Nephron (organoid): ENCODE data around the gene KLHL42.
A peak's percentile ranks its signal among the peaks of the same experiment; 100 is the strongest.
"Not testable (repeated sequence)": the region's sequence is repeated elsewhere in the genome, so short reads cannot be mapped to it uniquely, and the experiment has no call there.

ENCODE experiments used
- H3K27ac Mint-ChIP-seq, 3 experiments: 2 replicates each; pipeline ENCODE4 v1.8.0; 2020; ENCODE audit warnings: mixed read lengths in 3 of 3, mild to moderate bottlenecking in 2 of 3, moderate library complexity in 1 of 3
- H3K27me3 Mint-ChIP-seq: 2 replicates; pipeline ENCODE4 v1.8.0; 2021; ENCODE audit warnings: low read depth, mild to moderate bottlenecking, moderate library complexity, mixed read lengths
- H3K36me3 Mint-ChIP-seq: 2 replicates; pipeline ENCODE4 v1.8.0; 2020; ENCODE audit warnings: low read depth, mixed read lengths
- H3K4me1 Mint-ChIP-seq: 2 replicates; pipeline ENCODE4 v1.8.0; 2020; ENCODE audit warnings: mixed read lengths
- H3K4me3 Mint-ChIP-seq, 3 experiments: 2 replicates each; pipeline ENCODE4 v1.8.0; 2020; ENCODE audit warnings: mild to moderate bottlenecking in 3 of 3, mixed read lengths in 3 of 3, moderate library complexity in 2 of 3
- H3K9me3 Mint-ChIP-seq: 2 replicates; pipeline ENCODE4 v1.8.0; 2020; ENCODE audit warnings: mixed read lengths
- TF ChIP-seq, protein P1 (sequence below), 3 experiments: fragments of 200-600 bp; sonication (generic); IDR thresholded peaks; one replicate each; pipeline ENCODE4 v1.5.0; 2021; ENCODE audit warnings: antibody characterized with exemption in 3 of 3; ENCODE audit not compliant: unreplicated experiment in 3 of 3

Gene KLHL42, protein sequence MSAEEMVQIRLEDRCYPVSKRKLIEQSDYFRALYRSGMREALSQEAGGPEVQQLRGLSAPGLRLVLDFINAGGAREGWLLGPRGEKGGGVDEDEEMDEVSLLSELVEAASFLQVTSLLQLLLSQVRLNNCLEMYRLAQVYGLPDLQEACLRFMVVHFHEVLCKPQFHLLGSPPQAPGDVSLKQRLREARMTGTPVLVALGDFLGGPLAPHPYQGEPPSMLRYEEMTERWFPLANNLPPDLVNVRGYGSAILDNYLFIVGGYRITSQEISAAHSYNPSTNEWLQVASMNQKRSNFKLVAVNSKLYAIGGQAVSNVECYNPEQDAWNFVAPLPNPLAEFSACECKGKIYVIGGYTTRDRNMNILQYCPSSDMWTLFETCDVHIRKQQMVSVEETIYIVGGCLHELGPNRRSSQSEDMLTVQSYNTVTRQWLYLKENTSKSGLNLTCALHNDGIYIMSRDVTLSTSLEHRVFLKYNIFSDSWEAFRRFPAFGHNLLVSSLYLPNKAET

DNA sequence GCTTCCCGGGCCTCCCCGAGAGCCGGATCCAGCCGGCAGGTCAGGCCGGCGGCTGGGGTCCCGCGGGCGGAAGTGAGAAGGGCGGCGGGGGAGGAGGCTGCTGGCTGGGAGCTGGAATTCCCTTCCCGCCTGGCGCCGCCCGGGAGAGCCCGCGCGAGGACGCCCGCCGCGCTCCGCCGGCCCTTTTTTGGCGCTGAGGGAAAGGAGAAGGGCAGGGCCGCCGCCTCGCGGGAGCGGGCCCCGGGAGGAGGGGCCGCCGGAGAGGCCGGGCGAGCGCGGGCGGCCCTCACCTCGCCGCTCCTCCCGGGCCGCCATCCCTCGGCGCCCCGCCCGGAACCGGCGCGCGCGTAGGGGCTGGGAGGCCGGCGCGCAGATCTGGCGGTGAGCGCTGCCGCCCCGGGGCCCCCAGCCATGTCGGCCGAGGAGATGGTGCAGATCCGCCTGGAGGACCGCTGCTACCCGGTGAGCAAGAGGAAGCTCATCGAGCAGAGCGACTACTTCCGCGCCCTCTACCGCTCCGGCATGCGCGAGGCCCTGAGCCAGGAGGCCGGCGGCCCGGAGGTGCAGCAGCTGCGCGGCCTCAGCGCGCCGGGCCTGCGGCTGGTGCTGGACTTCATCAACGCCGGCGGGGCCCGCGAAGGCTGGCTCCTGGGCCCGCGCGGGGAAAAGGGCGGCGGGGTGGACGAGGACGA, at the start of gene KLHL42, which contains the start of gene MANSC4:
Gene KLHL42, plus strand, starts transcription at position 314 of the 692 bp plus-strand sequence. Its CDS starts 98 bp downstream, at position 412.
Gene MANSC4, minus strand, starts transcription at position 317 of the 692 bp plus-strand sequence. CDS start 8,960 bp downstream, outside the sequence.
- TF ChIP-seq, protein P1, sequence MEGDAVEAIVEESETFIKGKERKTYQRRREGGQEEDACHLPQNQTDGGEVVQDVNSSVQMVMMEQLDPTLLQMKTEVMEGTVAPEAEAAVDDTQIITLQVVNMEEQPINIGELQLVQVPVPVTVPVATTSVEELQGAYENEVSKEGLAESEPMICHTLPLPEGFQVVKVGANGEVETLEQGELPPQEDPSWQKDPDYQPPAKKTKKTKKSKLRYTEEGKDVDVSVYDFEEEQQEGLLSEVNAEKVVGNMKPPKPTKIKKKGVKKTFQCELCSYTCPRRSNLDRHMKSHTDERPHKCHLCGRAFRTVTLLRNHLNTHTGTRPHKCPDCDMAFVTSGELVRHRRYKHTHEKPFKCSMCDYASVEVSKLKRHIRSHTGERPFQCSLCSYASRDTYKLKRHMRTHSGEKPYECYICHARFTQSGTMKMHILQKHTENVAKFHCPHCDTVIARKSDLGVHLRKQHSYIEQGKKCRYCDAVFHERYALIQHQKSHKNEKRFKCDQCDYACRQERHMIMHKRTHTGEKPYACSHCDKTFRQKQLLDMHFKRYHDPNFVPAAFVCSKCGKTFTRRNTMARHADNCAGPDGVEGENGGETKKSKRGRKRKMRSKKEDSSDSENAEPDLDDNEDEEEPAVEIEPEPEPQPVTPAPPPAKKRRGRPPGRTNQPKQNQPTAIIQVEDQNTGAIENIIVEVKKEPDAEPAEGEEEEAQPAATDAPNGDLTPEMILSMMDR (IDR thresholded peaks at IDR 0.05; ENCODE audit: unreplicated experiment in 3 of 3), result no peak
- H3K36me3 Mint-ChIP-seq, result peaks cover 22% of the 10 kb centered on the region
- H3K4me1 Mint-ChIP-seq, result peaks cover 35% of the 10 kb centered on the region
- peak within 1 kb of the TSS; percentile 89 to 99 (median 95) for H3K27ac Mint-ChIP-seq
- H3K4me3 Mint-ChIP-seq, result peak within 1 kb of the TSS; percentile 85 to 91 (median 88)
- no peaks in the 10 kb centered on the region for H3K9me3 Mint-ChIP-seq
- no peaks in the 10 kb centered on the region for H3K27me3 Mint-ChIP-seq

DNA sequence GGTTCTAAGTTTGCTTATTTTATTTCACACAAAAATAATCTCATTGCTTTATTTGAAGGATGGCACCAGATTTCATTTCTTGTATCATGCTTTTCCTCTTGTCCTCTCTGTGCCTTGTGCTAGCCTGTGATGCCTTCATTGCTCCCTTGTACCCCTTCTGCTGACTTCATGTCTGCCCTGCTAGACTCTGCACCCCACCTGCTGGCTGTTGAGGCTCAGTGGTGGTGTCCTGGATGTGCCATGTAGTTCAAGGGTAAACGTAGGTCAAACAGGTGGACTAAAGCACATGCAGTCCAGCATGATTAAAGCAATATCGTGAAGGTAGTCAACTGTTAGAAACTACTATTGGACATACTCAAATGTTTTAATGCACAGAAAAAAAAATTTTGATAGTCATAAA, 47.8 kb upstream of the KLHL42 start:
- peaks cover 45% of the 10 kb centered on the region for H3K36me3 Mint-ChIP-seq
- no peaks in the 10 kb centered on the region for H3K27me3 Mint-ChIP-seq
- no peaks in the 10 kb centered on the region for H3K4me1 Mint-ChIP-seq
- H3K27ac Mint-ChIP-seq, result no peak overlapping the region
- H3K4me3 Mint-ChIP-seq, result no peak overlapping the region
- TF ChIP-seq, protein P1 (IDR thresholded peaks at IDR 0.05; ENCODE audit: unreplicated experiment in 3 of 3), result no peak
- no peaks in the 10 kb centered on the region for H3K9me3 Mint-ChIP-seq

DNA sequence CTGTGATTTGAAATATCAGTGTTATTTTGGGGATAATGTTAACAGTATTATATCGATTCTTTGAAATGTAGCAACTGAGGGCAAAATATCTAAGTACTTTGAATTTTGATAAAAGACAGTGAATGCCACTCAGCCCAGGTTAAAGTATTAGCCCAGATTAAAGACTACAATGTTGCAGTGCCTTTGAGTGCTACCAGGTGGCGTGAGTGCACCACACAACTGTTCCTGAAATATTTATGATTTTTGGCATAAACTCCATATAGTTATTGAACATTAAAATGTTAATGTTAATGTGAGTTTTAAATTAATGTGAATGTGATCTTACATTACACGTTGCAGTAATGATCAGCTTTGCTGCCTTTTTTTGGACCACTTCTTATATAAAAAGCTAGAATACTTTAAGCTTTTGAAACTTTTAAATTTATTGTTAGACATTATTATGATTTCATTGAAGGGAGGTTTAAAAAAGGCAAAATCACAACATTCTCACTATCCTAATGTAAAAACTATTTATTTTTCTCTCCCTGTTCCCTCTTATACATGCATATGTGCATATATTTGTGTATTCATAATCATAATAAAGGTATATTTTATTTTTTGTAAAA, 46.9 kb upstream of the KLHL42 start:
- Mint-ChIP-seq H3K36me3 (peaks cover 48% of the 10 kb centered on the region), H3K4me3 (no peak overlapping the region), H3K27ac (no peak overlapping the region), H3K9me3 (no peaks in the 10 kb centered on the region), H3K4me1 (no peaks in the 10 kb centered on the region), H3K27me3 (no peaks in the 10 kb centered on the region)
- TF ChIP-seq, protein P1 (IDR thresholded peaks at IDR 0.05; ENCODE audit: unreplicated experiment in 3 of 3), result peak; percentile 82 to 89 (median 86)

DNA sequence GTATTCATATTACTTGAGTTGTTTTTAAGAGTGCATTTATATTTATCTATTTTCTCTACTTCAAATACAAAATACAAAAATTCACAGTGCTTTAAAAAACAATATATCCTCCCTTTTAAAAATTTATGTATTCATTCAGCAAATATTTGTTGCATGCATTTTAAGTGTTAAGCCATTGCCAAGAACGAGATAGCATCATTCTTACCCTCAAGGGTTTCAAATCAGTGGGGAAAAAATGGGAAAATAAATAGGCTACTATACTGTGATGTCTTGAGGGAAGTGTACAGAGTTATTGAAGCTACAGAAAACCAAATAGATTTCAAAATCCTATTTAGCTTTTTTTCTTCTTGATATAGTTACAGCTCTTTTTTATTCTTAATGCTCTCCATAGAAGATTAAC, 46.2 kb upstream of the KLHL42 start:
- H3K4me1 Mint-ChIP-seq, result no peaks in the 10 kb centered on the region
- H3K36me3 Mint-ChIP-seq, result peaks cover 48% of the 10 kb centered on the region
- TF ChIP-seq, protein P1 (IDR thresholded peaks at IDR 0.05; ENCODE audit: unreplicated experiment in 3 of 3), result no peak
- H3K27me3 Mint-ChIP-seq, result no peaks in the 10 kb centered on the region
- no peaks in the 10 kb centered on the region for H3K9me3 Mint-ChIP-seq
- no peak overlapping the region for H3K4me3 Mint-ChIP-seq
- no peak overlapping the region for H3K27ac Mint-ChIP-seq

DNA sequence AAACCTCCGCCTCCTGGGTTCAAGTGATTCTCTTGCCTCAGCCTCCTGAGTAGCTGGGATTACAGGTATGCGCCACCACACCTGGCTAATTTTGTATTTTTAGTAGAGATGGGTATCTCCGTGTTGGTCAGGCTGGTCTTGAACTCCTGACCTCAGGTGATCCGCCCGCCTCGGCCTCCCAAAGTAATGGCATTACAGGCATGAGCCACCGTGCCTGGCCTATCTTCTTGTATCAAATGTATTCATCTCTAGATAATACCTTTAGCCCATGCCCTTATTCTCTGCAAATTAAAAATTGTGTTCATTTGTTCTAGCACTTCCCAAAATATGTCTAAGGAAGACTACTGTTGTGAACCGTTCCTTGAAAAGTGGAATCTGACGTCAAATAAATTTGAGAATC, 45.7 kb upstream of the KLHL42 start:
- peaks cover 47% of the 10 kb centered on the region for H3K36me3 Mint-ChIP-seq
- not testable (repeated sequence) for H3K27ac Mint-ChIP-seq

DNA sequence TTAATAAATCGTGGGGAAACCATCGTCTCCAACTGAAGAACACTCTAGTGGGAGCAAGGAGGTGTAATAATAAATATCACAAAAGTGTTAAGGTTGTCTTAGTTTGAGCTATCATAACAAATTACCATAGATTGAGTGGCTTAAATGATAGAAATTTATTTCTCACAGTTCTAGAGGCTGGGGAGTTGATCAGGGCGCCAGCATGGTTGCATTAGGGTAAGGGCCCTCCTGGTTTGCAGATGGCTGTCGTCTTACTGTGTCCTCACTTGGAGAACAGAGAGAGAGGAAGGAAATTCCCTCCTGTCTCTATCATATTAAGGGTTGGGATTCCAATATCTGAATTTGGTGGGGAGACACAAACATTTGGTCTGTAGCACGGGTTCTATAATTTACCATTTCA, 36.4 kb upstream of the KLHL42 start:
- Mint-ChIP-seq H3K36me3 (peaks cover 61% of the 10 kb centered on the region), H3K27me3 (no peaks in the 10 kb centered on the region), H3K4me3 (no peak overlapping the region), H3K4me1 (no peaks in the 10 kb centered on the region), H3K27ac (no peak overlapping the region), H3K9me3 (no peaks in the 10 kb centered on the region)
- TF ChIP-seq, protein P1 (IDR thresholded peaks at IDR 0.05; ENCODE audit: unreplicated experiment in 3 of 3), result no peak

More for the DNA sequence above, 45.7 kb upstream of the KLHL42 start:
- H3K9me3 Mint-ChIP-seq, H3K4me3 Mint-ChIP-seq, H3K27me3 Mint-ChIP-seq, H3K4me1 Mint-ChIP-seq: not testable (repeated sequence)

DNA sequence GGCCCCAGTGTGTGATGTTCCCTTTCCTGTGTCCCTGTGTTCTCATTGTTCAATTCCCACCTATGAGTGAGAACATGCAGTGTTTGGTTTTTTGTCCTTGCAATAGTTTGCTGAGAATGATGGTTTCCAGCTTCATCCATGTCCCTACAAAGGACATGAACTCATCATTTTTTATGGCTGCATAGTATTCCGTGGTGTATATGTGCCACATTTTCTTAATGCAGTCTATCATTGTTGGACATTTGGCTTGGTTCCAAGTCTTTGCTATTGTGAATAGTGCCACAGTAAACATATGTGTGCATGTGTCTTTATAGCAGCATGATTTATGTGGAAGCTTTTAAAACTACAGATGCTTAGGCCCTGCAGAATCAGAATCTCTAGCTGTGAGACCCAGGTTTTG, 34.3 kb upstream of the KLHL42 start:
- H3K4me1 Mint-ChIP-seq, H3K27me3 Mint-ChIP-seq, H3K27ac Mint-ChIP-seq, H3K9me3 Mint-ChIP-seq, H3K4me3 Mint-ChIP-seq: not testable (repeated sequence)
- peaks cover 58% of the 10 kb centered on the region for H3K36me3 Mint-ChIP-seq
